Posterior vena cava (tissue), 2 donors: ENCODE data around the gene ANO10. TPM values are rescaled to one million over a fixed set of nuclear protein-coding genes. Genes with fewer than 3 reads are reported as not detected.
"Not testable (repeated sequence)": the region's sequence is repeated elsewhere in the genome, so short reads cannot be mapped to it uniquely, and the experiment has no call there.

Experiments used
- DNase-seq: peaks from one replicate; pipeline ENCODE4 v3.0.0-alpha.2; 2020; ENCODE audit warnings: low spot score
- intact Hi-C, 2 donors: fragments of 100-400 bp; cut with DNase I; formaldehyde crosslinking; loops; one replicate each; pipeline versions ENCODE4 v1.14.1 to v1.14.2; 2022 to 2023
- total RNA-seq, 2 donors: library from RNA; stranded (reverse); fragmentation: NEBNext Ultra II Directional; extraction: Animal tissue kit (Norgen Biotek cat#: 25700); gene quantifications; one replicate each; pipeline ENCODE4 v1.2.1, GENCODE V29; 2021
- donor health status: DM: yes; HTN: yes; CAD: no.
- donor health status: DM: yes; HTN: yes; CAD: no.

The ANO10 gene
- total RNA-seq, 2 donors from 2014 or later, result 56.1 to 61.5 TPM

GRCh38 chr3:43632269-43632733, 10.5 kb upstream of the ANO10 start:
- intact Hi-C loops, result no loop called here

DNA sequence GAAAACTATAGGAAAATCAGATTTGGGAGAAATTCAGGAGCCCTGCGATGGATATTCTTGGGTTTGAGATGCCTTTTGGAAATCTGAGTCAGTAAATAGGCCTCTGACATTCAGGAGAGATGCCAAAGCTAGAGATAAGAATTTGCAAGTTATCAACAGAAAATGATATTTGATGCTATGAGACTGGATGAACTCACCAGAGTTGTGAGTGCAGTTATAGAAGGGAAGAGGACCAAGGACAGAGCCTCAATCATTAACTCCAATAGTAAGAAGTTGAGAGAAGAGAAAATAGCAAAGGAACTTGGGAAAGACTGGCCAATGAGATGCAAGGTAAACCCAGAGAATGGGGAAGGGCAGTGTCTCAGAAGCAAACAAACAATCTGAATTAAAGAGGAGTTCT, 7.9 kb upstream of the ANO10 start:
- no peak for DNase-seq
- intact Hi-C loops, result loop anchor here in 1 of 2 donors (5.0 kb wide), 1 partner anchor 967 kb away; no protein-coding TSS in a partner anchor

More at GRCh38 chr3:43632269-43632733, 10.5 kb upstream of the ANO10 start:
- DNase-seq, result no peak

GRCh38 chr3:43629257-43629656, 7.4 kb upstream of the ANO10 start:
- intact Hi-C loops, result loop anchor here in 1 of 2 donors (5.0 kb wide), 1 partner anchor 967 kb away; no protein-coding TSS in a partner anchor
- DNase-seq, result no peak

DNA sequence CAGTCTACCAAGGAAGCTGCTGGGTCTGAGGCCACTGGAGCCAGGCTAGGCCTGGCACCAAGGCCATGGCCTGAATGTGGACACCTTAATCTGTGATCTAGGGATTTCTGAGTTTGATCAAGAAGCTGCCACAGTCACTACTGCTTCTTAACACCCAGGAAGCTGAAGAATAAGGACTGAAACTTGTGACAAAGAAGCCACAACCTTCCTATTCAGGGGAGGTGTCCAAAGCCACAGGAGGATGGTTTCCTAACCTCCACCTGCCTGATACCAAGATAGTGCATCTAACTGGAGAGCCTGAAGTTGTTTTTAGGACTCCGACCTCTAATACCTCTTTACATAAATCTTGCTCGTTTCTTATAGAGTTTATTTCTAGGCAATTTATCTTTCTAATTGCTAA, 5.5 kb upstream of the ANO10 start:
- intact Hi-C loops, result loop anchor here in 1 of 2 donors (5.0 kb wide), 1 partner anchor 965 kb away; no protein-coding TSS in a partner anchor
- no peak for DNase-seq

DNA sequence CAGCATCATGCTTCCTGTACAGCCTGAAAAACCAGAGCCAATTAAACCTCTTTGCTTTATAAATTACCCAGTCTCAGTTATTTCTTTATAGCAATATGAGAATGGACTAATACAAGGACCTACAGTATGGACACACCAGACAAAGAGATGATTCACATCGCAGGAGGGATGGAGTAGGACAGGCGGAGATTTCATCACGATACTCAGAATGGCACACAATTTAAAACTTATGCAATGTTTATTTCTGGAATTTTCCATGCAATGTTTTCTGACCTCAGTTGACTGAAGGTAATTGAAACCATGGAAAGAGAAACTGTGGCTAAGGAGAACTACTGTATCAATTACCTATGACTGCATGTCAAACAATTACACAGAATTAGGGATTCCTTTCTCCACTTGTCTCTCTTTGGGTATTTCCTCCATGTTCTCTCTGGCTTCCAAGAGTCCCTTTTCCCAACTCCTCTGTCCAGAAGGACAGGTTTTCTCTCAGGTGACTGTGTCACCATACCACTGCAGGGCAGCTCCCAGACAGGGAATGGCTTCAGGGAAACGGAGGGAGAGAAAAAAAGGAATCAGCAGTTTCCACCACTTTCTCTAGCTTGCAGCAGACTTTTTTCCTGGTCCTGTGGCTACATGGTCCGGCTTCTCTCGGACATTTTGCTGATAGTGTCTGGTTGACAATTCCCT, 3.0 kb upstream of the ANO10 start:
- intact Hi-C loops, result loop anchor here in 1 of 2 donors (5.0 kb wide), 1 partner anchor 962 kb away; no protein-coding TSS in a partner anchor
- DNase-seq, result no peak

DNA sequence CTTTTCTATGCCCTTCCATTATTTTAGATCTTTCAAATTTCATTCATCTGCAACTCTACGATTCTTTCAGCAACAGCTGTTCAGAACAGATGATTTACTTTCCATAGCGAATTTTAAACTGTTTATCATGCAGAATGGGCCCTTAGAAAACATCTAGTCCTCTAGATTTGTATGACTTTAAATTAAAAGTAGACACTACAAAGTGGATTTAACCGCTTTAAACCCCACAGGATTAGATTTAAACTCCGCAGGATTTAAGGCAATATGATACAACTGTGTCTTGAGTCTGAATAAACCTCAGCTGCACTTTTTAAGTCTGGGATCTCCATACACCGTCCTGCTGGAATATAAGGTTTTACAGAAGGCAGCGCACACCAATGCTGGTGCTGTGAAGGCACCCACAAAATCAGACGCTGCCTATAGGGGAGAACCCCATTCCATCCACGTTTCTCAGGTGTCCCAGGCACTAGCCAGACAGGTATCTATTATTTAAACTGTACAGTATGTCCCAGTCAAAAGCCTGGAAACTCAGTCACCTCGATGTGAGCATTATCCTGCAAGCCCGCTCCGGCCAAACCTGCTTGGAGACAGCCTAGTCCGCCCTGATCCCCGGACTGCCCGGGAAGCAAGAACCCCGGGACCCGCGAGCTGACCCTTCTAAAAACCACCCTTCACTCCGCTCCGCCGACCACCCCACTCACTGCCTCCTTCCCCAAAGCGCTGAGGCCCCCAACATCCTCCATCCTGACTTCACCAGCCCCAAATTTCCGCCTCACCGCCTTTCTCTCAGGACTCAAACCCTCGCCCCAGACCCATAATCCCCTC, 768 bp downstream of the ANO10 start:
- DNase-seq, result peak; percentile 82
- intact Hi-C loops, result no loop called here

- no peak for DNase-seq
- intact Hi-C loops, result no loop called here
These were observed 2.2 kb downstream of the ANO10 start for GRCh38 chr3:43619588-43619987.

- DNase-seq, result no peak
- intact Hi-C loops, result no loop called here
These were observed 3.7 kb downstream of the ANO10 start for GRCh38 chr3:43618142-43618541.

DNA sequence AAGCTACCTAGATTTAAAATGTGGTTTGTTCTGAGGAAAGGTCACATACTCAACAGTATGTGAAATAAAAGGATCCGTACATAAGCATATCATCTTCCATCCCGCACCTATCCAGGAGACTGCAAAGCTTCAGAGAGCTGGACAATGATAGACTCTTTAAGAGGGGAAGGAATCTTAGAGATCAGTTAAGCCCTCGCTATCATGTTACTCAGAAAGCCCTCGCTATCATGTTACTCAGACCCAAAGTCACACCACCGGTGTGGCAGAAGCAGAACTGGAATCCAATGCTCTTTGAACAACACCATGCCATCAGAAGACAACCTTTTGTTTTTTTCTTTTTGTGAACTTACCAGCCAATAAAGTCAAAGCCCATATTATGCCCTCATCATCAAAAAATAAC, 5.8 kb downstream of the ANO10 start:
- intact Hi-C loops, result no loop called here
- no peak for DNase-seq

GRCh38 chr3:43615133-43615532, 6.7 kb downstream of the ANO10 start:
- DNase-seq, result no peak
- intact Hi-C loops, result no loop called here

DNA sequence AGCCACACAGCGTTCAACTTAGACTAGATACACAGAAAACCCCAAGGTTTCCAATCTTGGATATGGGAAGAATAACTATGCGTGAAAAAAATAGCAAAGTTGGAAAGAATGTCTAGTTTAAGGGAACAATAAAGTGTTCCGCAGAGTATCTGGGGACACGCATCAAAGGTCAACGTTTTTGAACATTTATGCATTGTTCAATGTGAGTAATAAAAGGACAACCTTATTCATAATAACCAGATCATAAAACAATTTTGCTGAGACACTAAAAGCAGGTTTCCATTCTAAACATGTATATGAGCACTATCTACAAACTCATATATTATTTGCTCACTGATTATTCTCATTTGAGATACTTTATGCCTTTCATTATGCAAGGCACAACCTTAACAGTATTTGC, 7.8 kb downstream of the ANO10 start:
- intact Hi-C loops, result no loop called here
- DNase-seq, result no peak

GRCh38 chr3:43612419-43612818, 9.4 kb downstream of the ANO10 start:
- no peak for DNase-seq
- intact Hi-C loops, result no loop called here

DNA sequence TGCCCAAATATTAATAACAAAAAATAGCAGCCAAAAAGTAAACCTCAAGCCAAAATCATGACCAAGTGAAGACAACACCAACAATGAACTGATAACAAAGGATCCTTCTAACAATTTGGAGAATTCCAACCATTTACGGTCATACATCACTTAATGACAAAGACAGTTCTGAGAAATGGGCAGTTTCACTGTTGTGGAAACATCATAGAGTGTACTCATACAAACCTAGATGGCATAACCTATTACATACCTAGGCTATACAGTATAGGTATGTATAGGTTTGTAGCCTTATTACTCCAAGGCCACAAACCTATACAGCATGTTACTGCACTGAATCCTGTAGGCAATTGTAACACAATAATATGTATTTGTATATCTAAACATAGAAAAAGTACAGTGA, 12.4 kb downstream of the ANO10 start:
- intact Hi-C loops, result no loop called here
- DNase-seq, result no peak

DNA sequence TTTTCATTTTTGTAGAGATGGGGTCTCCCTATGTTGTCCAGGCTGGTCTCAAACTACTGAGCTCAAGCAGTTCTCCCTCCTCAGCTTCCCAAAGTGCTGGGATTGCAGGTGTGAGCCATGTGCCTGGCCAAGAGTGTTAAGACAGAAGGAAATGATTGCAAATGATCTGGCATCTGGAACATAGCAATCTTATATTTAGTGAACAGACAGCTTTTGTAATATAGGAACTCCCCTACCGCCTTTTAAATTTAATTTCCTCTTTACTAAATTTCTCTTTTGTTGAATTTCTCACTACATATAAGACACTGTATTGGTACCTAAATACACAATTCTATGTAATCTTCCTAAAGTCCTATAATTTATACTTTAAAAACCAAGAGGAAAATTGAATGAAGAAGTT, 13.1 kb downstream of the ANO10 start:
- no peak for DNase-seq
- intact Hi-C loops, result no loop called here

DNA sequence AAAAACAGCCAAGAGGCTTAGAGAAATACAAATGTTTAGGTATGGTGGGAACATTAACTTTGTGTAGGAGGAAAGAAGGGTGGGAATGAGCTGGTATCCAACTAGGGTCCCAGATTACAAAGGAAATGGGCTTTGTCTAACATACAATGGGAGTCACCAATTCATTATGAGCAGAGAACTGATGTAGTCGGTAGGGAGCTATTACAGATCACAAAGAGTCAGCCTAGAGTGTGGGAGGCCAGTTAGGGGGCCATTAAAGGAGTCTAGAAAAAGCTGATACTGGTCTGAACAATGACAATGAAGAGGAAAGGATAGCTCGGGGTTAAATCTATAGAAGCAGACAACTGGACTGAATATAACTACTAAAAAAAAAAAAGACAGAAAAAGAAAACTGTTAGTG, 15.5 kb downstream of the ANO10 start:
- intact Hi-C loops, result no loop called here
- no peak for DNase-seq

DNA sequence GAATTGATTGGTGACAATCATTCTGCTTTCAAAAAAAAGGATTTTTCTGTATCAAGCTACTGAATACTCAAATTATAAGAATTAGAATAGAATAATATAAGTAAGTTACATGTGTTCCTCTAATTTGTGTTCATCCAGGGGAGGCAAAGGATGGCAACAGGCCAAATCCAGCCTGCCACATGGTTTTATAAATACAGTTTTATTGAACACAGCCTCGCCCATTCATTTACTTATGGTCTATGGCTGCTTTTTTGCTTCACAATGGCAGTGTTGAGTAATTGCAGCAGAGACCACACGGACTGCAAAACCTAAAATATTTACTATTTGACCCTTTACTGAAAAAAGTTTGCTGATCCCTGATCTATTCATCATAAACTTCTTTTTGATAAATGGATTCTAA, 21.9 kb downstream of the ANO10 start:
- intact Hi-C loops, DNase-seq: not testable (repeated sequence)

DNA sequence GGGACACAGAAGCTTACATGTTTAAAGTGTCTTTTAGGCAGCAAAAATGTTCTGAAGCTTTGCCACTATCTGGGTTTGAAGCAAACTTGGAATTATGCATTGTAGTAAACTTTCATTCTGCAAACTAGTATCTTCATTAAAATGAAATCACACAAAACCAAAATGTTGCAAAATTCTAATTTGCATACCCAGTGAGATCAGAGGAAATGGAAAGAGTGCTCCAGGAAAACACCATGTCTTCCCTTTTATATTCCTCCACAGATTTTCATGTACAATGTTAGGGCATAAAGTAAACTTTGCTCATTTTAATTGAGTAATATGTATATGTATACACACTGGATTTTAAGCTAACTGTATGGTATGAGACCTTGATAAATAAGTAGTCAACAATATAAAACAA, 23.9 kb downstream of the ANO10 start:
- intact Hi-C loops, result no loop called here
- no peak for DNase-seq

DNA sequence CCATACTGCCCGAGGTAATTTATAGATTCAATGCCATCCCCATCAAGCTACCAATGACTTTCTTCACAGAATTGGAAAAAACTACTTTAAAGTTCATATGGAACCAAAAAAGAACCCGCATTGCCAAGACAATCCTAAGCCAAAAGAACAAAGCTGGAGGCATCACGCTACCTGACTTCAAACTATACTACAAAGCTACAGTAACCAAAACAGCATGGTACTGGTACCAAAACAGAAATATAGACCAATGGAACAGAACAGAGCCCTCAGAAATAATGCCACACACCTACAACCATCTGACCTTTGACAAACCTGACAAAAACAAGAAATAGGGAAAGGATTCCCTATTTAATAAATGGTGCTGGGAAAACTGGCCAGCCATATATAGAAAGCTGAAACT, 25.6 kb downstream of the ANO10 start:
- intact Hi-C loops, DNase-seq: not testable (repeated sequence)

- intact Hi-C loops, DNase-seq: not testable (repeated sequence)
These were observed 26.5 kb downstream of the ANO10 start for GRCh38 chr3:43595280-43595679.

DNA sequence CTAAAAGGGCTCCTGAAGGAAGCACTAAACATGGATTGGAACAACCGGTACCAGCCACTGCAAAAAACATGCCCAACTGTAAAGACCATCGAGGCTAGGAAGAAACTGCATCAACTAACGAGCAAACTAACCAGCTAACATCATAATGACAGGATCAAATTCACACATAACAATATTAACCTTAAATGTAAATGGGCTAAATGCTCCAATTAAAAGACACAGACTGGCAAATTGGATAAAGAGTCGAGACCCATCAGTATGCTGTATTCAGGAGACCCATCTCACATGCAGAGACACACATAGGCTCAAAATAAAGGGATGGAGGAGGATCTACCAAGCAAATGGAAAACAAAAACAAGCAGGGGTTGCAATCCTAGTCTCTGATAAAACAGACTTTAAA, 28.2 kb downstream of the ANO10 start:
- DNase-seq, intact Hi-C loops: not testable (repeated sequence)
